T-helper 1 cell treated with Interleukin-12 subunit alpha and Interleukin-12 subunit beta and Interleukin-4 antibody, amounts not matched to agents 30 μg/mL and 1 μg/mL, for 36 hours (primary cell): ENCODE results near the gene PPM1L.

Experiments used
- H3K27ac Mint-ChIP-seq: one replicate; pipeline ENCODE4 v1.8.0; 2021; ENCODE audit warnings: mild to moderate bottlenecking, mixed read lengths
- H3K27me3 Mint-ChIP-seq: one replicate; pipeline ENCODE4 v1.8.0; 2021; ENCODE audit warnings: low read depth, mixed read lengths
- H3K36me3 Mint-ChIP-seq: one replicate; pipeline ENCODE4 v1.8.0; 2021; ENCODE audit warnings: low read depth, mixed read lengths
- H3K4me1 Mint-ChIP-seq: one replicate; pipeline ENCODE4 v1.8.0; 2021; ENCODE audit warnings: low read depth, mixed read lengths
- H3K4me3 Mint-ChIP-seq: one replicate; pipeline ENCODE4 v1.8.0; 2021; ENCODE audit warnings: mild to moderate bottlenecking, moderate library complexity, mixed read lengths
- H3K9me3 Mint-ChIP-seq: one replicate; pipeline ENCODE4 v1.8.0; 2021; ENCODE audit warnings: mixed read lengths

PPM1L gene

GRCh38 chr3:160935413-160936095 lies 179.5 kb downstream of the PPM1L start:
- H3K4me3 Mint-ChIP-seq = no peak overlapping the region
- peaks cover 22% of the 10 kb centered on the region for H3K27me3 Mint-ChIP-seq
- no peaks in the 10 kb centered on the region for H3K4me1 Mint-ChIP-seq
- H3K9me3 Mint-ChIP-seq = no peaks in the 10 kb centered on the region
- no peak overlapping the region for H3K27ac Mint-ChIP-seq
- H3K36me3 Mint-ChIP-seq = no peaks in the 10 kb centered on the region

- H3K4me1 Mint-ChIP-seq = peaks cover 2% of the 10 kb centered on the region
- no peak overlapping the region for H3K4me3 Mint-ChIP-seq
- no peak overlapping the region for H3K27ac Mint-ChIP-seq
- no peaks in the 10 kb centered on the region for H3K27me3 Mint-ChIP-seq
- H3K36me3 Mint-ChIP-seq = no peaks in the 10 kb centered on the region
- H3K9me3 Mint-ChIP-seq = no peaks in the 10 kb centered on the region
These were observed 186.0 kb downstream of the PPM1L start for GRCh38 chr3:160941885-160942494.

- no peaks in the 10 kb centered on the region for H3K9me3 Mint-ChIP-seq
- H3K4me3 Mint-ChIP-seq = no peak overlapping the region
- peaks cover 2% of the 10 kb centered on the region for H3K4me1 Mint-ChIP-seq
- no peaks in the 10 kb centered on the region for H3K36me3 Mint-ChIP-seq
- H3K27me3 Mint-ChIP-seq = no peaks in the 10 kb centered on the region
- no peak overlapping the region for H3K27ac Mint-ChIP-seq
These were observed 188.0 kb downstream of the PPM1L start for GRCh38 chr3:160943996-160944395.

- no peaks in the 10 kb centered on the region for H3K36me3 Mint-ChIP-seq
- no peak overlapping the region for H3K4me3 Mint-ChIP-seq
- peaks cover 8% of the 10 kb centered on the region for H3K4me1 Mint-ChIP-seq
- no peak overlapping the region for H3K27ac Mint-ChIP-seq
- peaks cover 7% of the 10 kb centered on the region for H3K27me3 Mint-ChIP-seq
- no peaks in the 10 kb centered on the region for H3K9me3 Mint-ChIP-seq
These were observed 189.3 kb downstream of the PPM1L start for GRCh38 chr3:160945336-160945735.

GRCh38 chr3:160948273-160948672 lies 192.2 kb downstream of the PPM1L start:
- peaks cover 19% of the 10 kb centered on the region for H3K27me3 Mint-ChIP-seq
- H3K27ac Mint-ChIP-seq = no peak overlapping the region
- H3K36me3 Mint-ChIP-seq = no peaks in the 10 kb centered on the region
- no peaks in the 10 kb centered on the region for H3K9me3 Mint-ChIP-seq
- peaks cover 6% of the 10 kb centered on the region for H3K4me1 Mint-ChIP-seq
- H3K4me3 Mint-ChIP-seq = no peak overlapping the region

GRCh38 chr3:160949460-160949859 lies 193.4 kb downstream of the PPM1L start:
- Mint-ChIP-seq H3K4me1 (peaks cover 6% of the 10 kb centered on the region), H3K36me3 (no peaks in the 10 kb centered on the region), H3K9me3 (no peaks in the 10 kb centered on the region), H3K27ac (no peak overlapping the region), H3K27me3 (peaks cover 19% of the 10 kb centered on the region), H3K4me3 (no peak overlapping the region)

GRCh38 chr3:160950542-160950941 lies 194.5 kb downstream of the PPM1L start:
- Mint-ChIP-seq H3K27me3 (peaks cover 19% of the 10 kb centered on the region), H3K4me1 (peaks cover 6% of the 10 kb centered on the region), H3K27ac (no peak overlapping the region), H3K9me3 (no peaks in the 10 kb centered on the region), H3K36me3 (no peaks in the 10 kb centered on the region), H3K4me3 (no peak overlapping the region)

GRCh38 chr3:160950954-160951353 lies 194.9 kb downstream of the PPM1L start:
- peaks cover 6% of the 10 kb centered on the region for H3K4me1 Mint-ChIP-seq
- H3K4me3 Mint-ChIP-seq = no peak overlapping the region
- H3K9me3 Mint-ChIP-seq = no peaks in the 10 kb centered on the region
- H3K36me3 Mint-ChIP-seq = no peaks in the 10 kb centered on the region
- H3K27me3 Mint-ChIP-seq = peaks cover 19% of the 10 kb centered on the region
- H3K27ac Mint-ChIP-seq = no peak overlapping the region

GRCh38 chr3:160951642-160952487 lies 195.8 kb downstream of the PPM1L start:
- no peak overlapping the region for H3K4me3 Mint-ChIP-seq
- H3K9me3 Mint-ChIP-seq = no peaks in the 10 kb centered on the region
- no peak overlapping the region for H3K27ac Mint-ChIP-seq
- H3K27me3 Mint-ChIP-seq = peaks cover 19% of the 10 kb centered on the region
- no peaks in the 10 kb centered on the region for H3K36me3 Mint-ChIP-seq
- H3K4me1 Mint-ChIP-seq = peaks cover 6% of the 10 kb centered on the region

GRCh38 chr3:160953686-160954085 lies 197.7 kb downstream of the PPM1L start:
- Mint-ChIP-seq H3K27ac (no peak overlapping the region), H3K36me3 (no peaks in the 10 kb centered on the region), H3K27me3 (peaks cover 19% of the 10 kb centered on the region), H3K4me3 (no peak overlapping the region), H3K9me3 (no peaks in the 10 kb centered on the region), H3K4me1 (peaks cover 6% of the 10 kb centered on the region)

- Mint-ChIP-seq H3K4me1 (no peaks in the 10 kb centered on the region), H3K9me3 (no peaks in the 10 kb centered on the region), H3K27ac (no peak overlapping the region), H3K36me3 (no peaks in the 10 kb centered on the region), H3K27me3 (peaks cover 11% of the 10 kb centered on the region), H3K4me3 (no peak overlapping the region)
These were observed 200.8 kb downstream of the PPM1L start for GRCh38 chr3:160956785-160957184.

GRCh38 chr3:160960568-160960967 lies 204.5 kb downstream of the PPM1L start:
- no peak overlapping the region for H3K27ac Mint-ChIP-seq
- H3K36me3 Mint-ChIP-seq = no peaks in the 10 kb centered on the region
- no peak overlapping the region for H3K4me3 Mint-ChIP-seq
- H3K9me3 Mint-ChIP-seq = no peaks in the 10 kb centered on the region
- H3K4me1 Mint-ChIP-seq = no peaks in the 10 kb centered on the region
- peaks cover 6% of the 10 kb centered on the region for H3K27me3 Mint-ChIP-seq

- Mint-ChIP-seq H3K36me3 (no peaks in the 10 kb centered on the region), H3K27me3 (peaks cover 6% of the 10 kb centered on the region), H3K27ac (no peak overlapping the region), H3K4me3 (no peak overlapping the region), H3K4me1 (no peaks in the 10 kb centered on the region), H3K9me3 (no peaks in the 10 kb centered on the region)
These were observed 207.9 kb downstream of the PPM1L start for GRCh38 chr3:160963949-160964348.

GRCh38 chr3:160968761-160969160 lies 212.7 kb downstream of the PPM1L start:
- H3K4me1 Mint-ChIP-seq = peaks cover 6% of the 10 kb centered on the region
- no peaks in the 10 kb centered on the region for H3K36me3 Mint-ChIP-seq
- no peaks in the 10 kb centered on the region for H3K27me3 Mint-ChIP-seq
- no peak overlapping the region for H3K4me3 Mint-ChIP-seq
- H3K9me3 Mint-ChIP-seq = no peaks in the 10 kb centered on the region
- no peak overlapping the region for H3K27ac Mint-ChIP-seq
